GM23248 (cell line): ENCODE results near the gene C19orf12.

ENCODE experiments used
- EZH2 ChIP-seq: fragments of 200-600 bp; sonication (generic); IDR thresholded peaks from 2 replicates; pipeline ENCODE4 v1.6.1; 2018; ENCODE audit warnings: antibody characterized with exemption, mild to moderate bottlenecking; ENCODE audit not compliant: insufficient read depth, poor library complexity, severe bottlenecking
- EZH2phosphoT487 ChIP-seq: fragments of 200-600 bp; sonication (generic); IDR thresholded peaks from 2 replicates; pipeline ENCODE4 v1.6.1; 2018; ENCODE audit warnings: antibody characterized with exemption, moderate library complexity, mild to moderate bottlenecking, low read depth; ENCODE audit not compliant: insufficient read depth

- TF ChIP-seq EZH2phosphoT487 (no peak), EZH2 (no peak)
These were observed 34.2 kb upstream of the C19orf12 start for GRCh38 chr19:29748996-29749849.
